ENCODE measurements around the gene OR4D2. TPM values are rescaled to one million over a fixed set of nuclear protein-coding genes. Genes with fewer than 3 reads are reported as not detected.

The OR4D2 gene
- total RNA-seq, 1 donor from 2014 or later, result not detected

DNA sequence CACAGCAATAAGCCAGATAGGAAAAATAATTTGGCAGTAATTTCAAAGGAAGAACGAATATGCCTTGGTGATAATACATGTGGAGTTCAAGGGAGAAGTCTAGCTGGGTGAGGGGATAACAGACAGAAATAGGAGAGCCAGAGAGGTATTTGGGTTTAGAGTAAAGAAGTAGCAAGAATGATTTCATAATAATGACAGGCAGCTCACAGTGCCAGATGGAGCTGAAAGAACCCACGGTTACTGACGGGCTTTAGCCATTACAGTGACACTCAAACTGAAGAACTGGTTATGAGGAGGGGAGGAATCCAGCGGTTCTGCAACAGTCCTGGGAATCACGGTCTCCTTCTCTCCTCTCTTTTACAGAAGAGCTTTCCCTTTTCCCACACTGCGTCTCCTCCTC is 16.4 kb upstream of the OR4D2 start:
- Mint-ChIP-seq H3K27ac (no peak overlapping the region), H3K4me1 (ENCODE audit: low read depth) (peaks cover 28% of the 10 kb centered on the region), H3K27me3 (ENCODE audit: low read depth) (peaks cover 55% of the 10 kb centered on the region), H3K36me3 (ENCODE audit: low read depth) (peaks cover 5% of the 10 kb centered on the region), H3K9me3 (peaks cover 13% of the 10 kb centered on the region), H3K4me3 (ENCODE audit: low read depth) (no peak overlapping the region)
- DNase-seq (ENCODE audit: low spot score), result no peak
- intact Hi-C loops (cut with micrococcal nuclease), result no loop called here

DNA sequence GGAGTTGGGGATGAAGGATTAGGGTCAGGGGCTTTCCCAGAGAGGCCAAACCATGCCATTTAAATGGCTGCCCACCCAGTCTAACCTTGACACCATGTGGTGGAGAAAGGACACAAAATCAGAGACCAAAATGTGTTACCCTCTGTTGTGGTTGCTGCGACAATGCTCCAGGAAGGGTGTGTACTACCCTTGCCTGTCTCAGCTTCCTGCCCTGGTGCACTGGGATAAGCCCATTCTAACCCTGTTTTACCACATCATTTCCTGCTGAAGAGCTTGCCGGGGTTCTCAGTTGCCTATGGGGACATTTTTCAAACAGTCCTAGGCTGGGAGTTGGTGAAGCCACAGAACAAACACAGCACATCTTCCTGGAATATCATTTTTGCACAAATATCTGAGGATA is 13.7 kb upstream of the OR4D2 start:
- peak; percentile 50 for DNase-seq (ENCODE audit: low spot score)
- peaks cover 34% of the 10 kb centered on the region for H3K4me1 Mint-ChIP-seq (ENCODE audit: low read depth)
- no peak overlapping the region for H3K27ac Mint-ChIP-seq
- no peak overlapping the region for H3K4me3 Mint-ChIP-seq (ENCODE audit: low read depth)
- no peaks in the 10 kb centered on the region for H3K9me3 Mint-ChIP-seq
- intact Hi-C loops (cut with micrococcal nuclease), result no loop called here
- no peaks in the 10 kb centered on the region for H3K36me3 Mint-ChIP-seq (ENCODE audit: low read depth)
- H3K27me3 Mint-ChIP-seq (ENCODE audit: low read depth), result peaks cover 43% of the 10 kb centered on the region

DNA sequence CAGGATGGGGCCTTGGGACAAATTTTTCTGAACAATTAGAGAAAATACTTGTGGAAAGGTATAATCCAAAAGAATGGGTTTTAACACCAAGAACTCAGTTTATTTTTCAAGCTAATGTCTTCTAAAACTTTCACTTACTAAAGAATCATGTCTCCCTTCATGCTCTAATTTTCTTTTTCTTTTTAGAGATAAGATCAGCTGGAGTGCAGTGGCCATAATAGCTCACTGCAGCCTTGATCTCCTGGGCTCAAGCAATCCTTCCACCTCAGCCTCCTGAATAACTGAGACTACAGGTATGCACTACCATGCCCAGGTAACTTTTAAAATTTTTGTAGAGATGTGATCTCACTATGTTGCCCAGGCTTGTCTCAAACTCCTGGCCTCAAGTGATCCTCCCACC is 13.1 kb upstream of the OR4D2 start:
- intact Hi-C loops (cut with micrococcal nuclease), result no loop called here
- H3K4me3 Mint-ChIP-seq (ENCODE audit: low read depth), result no peak overlapping the region

DNA sequence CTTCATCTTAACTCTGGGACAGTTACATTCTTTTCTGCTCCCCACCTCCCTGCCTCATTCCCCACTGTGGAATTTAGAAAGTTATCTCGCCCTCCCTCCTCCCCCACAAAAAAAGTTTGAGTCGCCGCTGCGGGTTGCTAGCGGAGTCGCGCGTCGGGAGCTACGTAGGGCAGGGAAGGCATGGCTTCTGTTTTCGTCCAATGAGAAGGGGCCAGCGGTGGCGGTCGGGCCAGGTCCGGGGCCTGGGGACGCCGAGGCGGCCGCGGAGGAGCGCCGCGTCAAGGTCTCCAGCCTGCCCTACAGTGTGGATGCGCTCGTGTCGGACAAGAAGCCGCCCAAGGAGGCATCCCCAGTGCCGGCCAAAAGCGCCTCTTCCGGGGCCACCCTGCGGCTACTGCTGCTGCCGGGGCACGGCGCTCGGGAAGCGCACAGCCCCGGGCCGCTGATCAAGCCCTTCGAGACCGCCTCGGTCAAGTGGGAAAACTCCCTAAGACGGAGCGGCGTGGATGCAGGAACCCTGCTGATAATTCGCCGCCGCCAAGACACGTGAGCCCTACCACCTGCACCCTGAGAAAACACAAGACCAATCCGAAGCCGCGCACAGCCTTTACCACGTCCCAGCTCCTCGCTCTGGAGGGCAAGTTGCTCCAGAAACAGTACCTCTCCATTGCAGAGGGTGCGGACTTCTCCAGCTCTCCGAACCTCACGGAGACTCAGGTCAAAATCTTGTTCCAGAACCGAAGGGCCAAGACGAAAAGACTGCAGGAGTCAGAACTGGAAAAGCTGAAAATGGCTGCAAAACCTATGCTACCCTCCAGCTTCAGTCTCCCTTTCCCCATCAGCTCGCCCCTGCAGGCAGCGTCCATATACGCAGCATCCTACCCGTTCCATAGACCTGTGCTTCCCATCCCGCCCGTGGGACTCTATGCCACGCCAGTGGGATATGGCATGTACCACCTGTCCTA is 9.7 kb upstream of the OR4D2 start:
- Mint-ChIP-seq H3K27ac (peak overlapping the region; percentile 1), H3K4me3 (ENCODE audit: low read depth) (peak overlapping the region; percentile 78), H3K27me3 (ENCODE audit: low read depth) (peaks cover 39% of the 10 kb centered on the region), H3K36me3 (ENCODE audit: low read depth) (no peaks in the 10 kb centered on the region), H3K4me1 (ENCODE audit: low read depth) (peaks cover 34% of the 10 kb centered on the region), H3K9me3 (no peaks in the 10 kb centered on the region)
- DNase-seq (ENCODE audit: low spot score), result peak; percentile 40
- intact Hi-C loops (cut with micrococcal nuclease), result no loop called here

More for the DNA sequence above, 13.1 kb upstream of the OR4D2 start:
- Mint-ChIP-seq H3K4me1 (ENCODE audit: low read depth) (peaks cover 34% of the 10 kb centered on the region), H3K27ac (no peak overlapping the region), H3K27me3 (ENCODE audit: low read depth) (peaks cover 38% of the 10 kb centered on the region), H3K36me3 (ENCODE audit: low read depth) (no peaks in the 10 kb centered on the region), H3K9me3 (no peaks in the 10 kb centered on the region)
- no peak for DNase-seq (ENCODE audit: low spot score)

DNA sequence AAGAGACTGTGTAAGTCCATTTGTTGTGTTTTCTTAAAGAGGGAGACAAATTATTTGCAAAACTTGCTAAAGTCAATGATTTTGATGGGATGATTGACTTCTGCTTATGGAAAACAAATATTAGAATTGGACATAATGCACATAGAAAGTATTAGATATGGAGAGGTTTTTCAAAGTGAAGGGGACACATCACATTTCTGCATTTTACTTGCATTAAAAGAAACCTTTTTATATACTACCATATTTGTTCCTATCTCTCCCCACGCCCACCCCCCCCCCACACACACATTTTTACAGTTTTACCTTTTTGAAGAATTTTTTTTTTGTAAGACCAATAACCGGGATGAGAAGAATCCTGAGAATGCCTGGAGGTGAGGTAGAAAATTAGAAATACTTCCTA is 8.6 kb upstream of the OR4D2 start:
- no peak for DNase-seq (ENCODE audit: low spot score)
- H3K27me3 Mint-ChIP-seq (ENCODE audit: low read depth), result peaks cover 43% of the 10 kb centered on the region
- H3K4me3 Mint-ChIP-seq (ENCODE audit: low read depth), result no peak overlapping the region
- H3K27ac Mint-ChIP-seq, result no peak overlapping the region
- no peaks in the 10 kb centered on the region for H3K9me3 Mint-ChIP-seq
- intact Hi-C loops (cut with micrococcal nuclease), result no loop called here
- H3K4me1 Mint-ChIP-seq (ENCODE audit: low read depth), result peaks cover 24% of the 10 kb centered on the region
- H3K36me3 Mint-ChIP-seq (ENCODE audit: low read depth), result no peaks in the 10 kb centered on the region

DNA sequence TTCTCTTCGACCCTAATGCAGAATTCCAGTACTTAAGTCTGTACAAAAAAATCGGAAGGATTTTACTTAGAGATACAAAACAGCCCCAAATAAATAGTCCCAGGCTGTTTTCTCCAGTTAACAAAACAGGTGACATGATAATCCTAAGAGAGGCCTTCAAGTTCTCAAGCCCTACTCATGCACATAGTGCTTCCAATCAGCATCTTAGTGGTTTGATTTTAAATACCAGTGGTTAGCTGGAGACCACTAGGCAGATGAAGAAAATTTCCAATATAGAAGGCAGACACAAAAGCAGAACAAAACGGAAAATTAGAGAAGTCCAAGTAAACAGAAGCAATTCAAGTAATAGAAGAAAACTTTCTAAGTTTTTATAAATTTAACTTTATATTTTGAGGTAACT is 5.2 kb upstream of the OR4D2 start:
- intact Hi-C loops (cut with micrococcal nuclease), result no loop called here
- H3K4me3 Mint-ChIP-seq (ENCODE audit: low read depth), result no peak overlapping the region
- H3K27me3 Mint-ChIP-seq (ENCODE audit: low read depth), result peaks cover 60% of the 10 kb centered on the region

DNA sequence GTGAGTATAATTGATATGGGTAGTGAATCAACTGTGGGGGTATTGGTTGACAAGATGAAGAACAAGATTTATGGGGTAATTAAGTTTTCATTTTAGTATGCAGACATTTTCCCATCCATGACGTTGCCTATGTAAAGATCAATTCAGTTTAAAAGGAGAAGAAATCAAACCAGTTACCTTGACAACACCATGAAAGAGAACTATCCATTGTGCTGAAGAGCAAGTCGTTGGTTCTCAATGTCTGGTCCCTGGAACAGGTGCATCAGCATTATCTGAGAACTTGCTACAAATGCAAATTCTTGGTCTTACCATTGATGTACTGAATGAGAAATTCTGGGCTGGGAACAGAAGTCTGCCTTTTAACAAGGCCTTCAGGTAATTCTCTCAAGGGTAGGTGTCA is 801 bp upstream of the OR4D2 start:
- no peak overlapping the region for H3K27ac Mint-ChIP-seq
- intact Hi-C loops (cut with micrococcal nuclease), result no loop called here
- no peak overlapping the region for H3K4me3 Mint-ChIP-seq (ENCODE audit: low read depth)
- peaks cover 14% of the 10 kb centered on the region for H3K4me1 Mint-ChIP-seq (ENCODE audit: low read depth)
- no peak for DNase-seq (ENCODE audit: low spot score)
- no peaks in the 10 kb centered on the region for H3K36me3 Mint-ChIP-seq (ENCODE audit: low read depth)
- peaks cover 56% of the 10 kb centered on the region for H3K27me3 Mint-ChIP-seq (ENCODE audit: low read depth)
- H3K9me3 Mint-ChIP-seq, result no peaks in the 10 kb centered on the region

More for the DNA sequence above, 5.2 kb upstream of the OR4D2 start:
- no peaks in the 10 kb centered on the region for H3K9me3 Mint-ChIP-seq
- no peak overlapping the region for H3K27ac Mint-ChIP-seq
- DNase-seq (ENCODE audit: low spot score), result no peak
- H3K4me1 Mint-ChIP-seq (ENCODE audit: low read depth), result peaks cover 9% of the 10 kb centered on the region
- no peaks in the 10 kb centered on the region for H3K36me3 Mint-ChIP-seq (ENCODE audit: low read depth)

DNA sequence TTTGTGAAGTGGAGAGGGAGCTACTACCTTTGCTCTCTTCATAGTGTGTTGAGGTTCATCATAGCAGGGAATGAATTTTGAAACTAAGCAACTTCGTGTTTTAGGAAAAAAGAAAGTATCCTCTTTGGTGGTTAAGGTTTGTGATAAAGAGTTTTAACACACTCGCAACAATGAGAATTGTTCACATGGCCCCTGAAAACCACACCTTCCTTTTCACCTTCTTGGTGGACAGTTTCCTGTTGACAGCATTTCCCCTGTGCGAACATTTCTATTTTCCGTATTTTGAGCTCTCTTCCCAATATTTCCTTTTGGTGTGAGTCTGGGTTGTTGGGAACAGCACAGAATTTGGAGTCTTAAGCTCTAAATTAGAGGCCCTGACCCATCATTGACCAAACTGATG is 3.8 kb downstream of the OR4D2 start:
- H3K27ac Mint-ChIP-seq, result no peak overlapping the region
- peak overlapping the region; percentile 28 for H3K4me3 Mint-ChIP-seq (ENCODE audit: low read depth)
- intact Hi-C loops (cut with micrococcal nuclease), result no loop called here
- peaks cover 30% of the 10 kb centered on the region for H3K27me3 Mint-ChIP-seq (ENCODE audit: low read depth)
- no peaks in the 10 kb centered on the region for H3K9me3 Mint-ChIP-seq
- no peaks in the 10 kb centered on the region for H3K36me3 Mint-ChIP-seq (ENCODE audit: low read depth)
- no peak for DNase-seq (ENCODE audit: low spot score)
- H3K4me1 Mint-ChIP-seq (ENCODE audit: low read depth), result peaks cover 28% of the 10 kb centered on the region

DNA sequence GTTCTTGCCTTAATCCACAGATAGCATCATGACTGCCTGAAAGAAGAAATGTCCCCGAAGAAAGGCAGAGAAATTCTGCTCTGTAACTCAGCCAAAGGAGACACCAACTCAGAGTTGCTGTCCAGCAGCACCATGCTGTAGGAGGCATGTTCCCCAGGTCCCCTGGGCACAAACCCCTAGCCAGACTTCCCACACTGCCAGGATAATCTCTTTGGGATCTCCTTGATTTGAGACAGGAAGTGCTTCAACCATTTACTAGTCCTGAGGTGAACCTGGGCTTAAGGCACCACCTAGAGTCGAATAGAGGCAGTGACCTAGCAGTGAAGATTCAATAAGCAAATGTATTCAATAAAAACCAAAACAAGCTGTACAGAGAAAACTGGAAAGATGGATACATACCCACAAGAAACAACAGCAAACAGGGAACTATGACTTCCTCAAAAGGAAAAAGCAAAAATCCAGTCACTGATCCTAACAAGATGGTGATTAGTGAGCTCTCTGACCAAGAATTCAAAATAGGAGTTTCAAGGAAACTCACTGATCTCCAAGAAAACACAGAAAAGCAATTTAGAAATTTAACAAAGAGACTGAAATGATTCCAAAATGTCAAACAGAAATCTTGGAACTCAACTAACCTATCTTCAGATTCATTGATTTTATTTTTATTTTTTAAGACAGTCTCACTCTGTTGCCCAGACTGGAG is 5.7 kb downstream of the OR4D2 start:
- peak; percentile 36 for DNase-seq (ENCODE audit: low spot score)
- peaks cover 28% of the 10 kb centered on the region for H3K4me1 Mint-ChIP-seq (ENCODE audit: low read depth)
- no peak overlapping the region for H3K4me3 Mint-ChIP-seq (ENCODE audit: low read depth)
- intact Hi-C loops (cut with micrococcal nuclease), result loop anchor here (1.0 kb wide), 1 partner anchor 50 kb away; no protein-coding TSS in a partner anchor
- no peaks in the 10 kb centered on the region for H3K9me3 Mint-ChIP-seq
- peaks cover 18% of the 10 kb centered on the region for H3K27me3 Mint-ChIP-seq (ENCODE audit: low read depth)
- no peak overlapping the region for H3K27ac Mint-ChIP-seq
- no peaks in the 10 kb centered on the region for H3K36me3 Mint-ChIP-seq (ENCODE audit: low read depth)

DNA sequence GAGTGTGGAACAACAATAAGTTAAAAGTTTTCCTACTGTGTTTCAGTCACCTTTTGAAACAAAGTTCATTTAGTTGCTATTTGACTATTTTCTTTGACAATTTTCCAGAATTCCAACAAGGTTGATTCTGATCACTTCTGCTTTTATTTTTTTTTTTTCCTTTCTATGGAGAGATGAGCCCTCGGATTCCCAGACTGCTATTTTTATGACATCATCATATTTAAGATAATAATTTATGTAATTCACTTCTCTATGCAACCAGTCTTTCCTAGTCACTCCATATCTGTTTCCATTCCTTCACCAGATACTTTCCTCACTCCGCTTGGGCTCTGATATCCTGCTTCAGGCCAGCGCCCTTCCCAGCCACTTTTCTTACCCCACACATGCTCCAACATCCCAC is 8.1 kb downstream of the OR4D2 start:
- no peak for DNase-seq (ENCODE audit: low spot score)
- Mint-ChIP-seq H3K4me1 (ENCODE audit: low read depth) (peaks cover 25% of the 10 kb centered on the region), H3K27ac (no peak overlapping the region), H3K9me3 (no peaks in the 10 kb centered on the region), H3K27me3 (ENCODE audit: low read depth) (peaks cover 12% of the 10 kb centered on the region), H3K4me3 (ENCODE audit: low read depth) (no peak overlapping the region), H3K36me3 (ENCODE audit: low read depth) (no peaks in the 10 kb centered on the region)
- intact Hi-C loops (cut with micrococcal nuclease), result no loop called here

DNA sequence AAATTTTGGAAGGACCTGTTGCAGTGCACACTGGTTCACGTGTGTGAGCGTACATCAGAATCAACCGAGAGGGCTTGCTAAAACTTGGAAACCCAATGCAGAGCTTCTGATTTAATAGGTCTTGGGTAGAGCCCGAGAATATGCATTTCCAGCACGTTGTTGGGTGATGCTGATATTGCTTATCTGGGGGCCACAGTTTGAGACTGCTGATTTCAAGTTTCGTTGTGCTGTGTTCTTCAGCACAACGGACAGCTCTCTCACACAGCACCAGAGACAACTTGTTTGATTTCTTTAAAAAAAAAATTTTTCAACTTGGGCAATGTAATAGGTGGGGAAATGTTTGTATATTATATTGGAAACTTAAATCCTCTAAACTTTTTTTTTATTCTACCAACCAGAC is 9.4 kb downstream of the OR4D2 start:
- Mint-ChIP-seq H3K27me3 (ENCODE audit: low read depth) (peaks cover 15% of the 10 kb centered on the region), H3K4me1 (ENCODE audit: low read depth) (peaks cover 14% of the 10 kb centered on the region), H3K9me3 (no peaks in the 10 kb centered on the region), H3K4me3 (ENCODE audit: low read depth) (no peak overlapping the region), H3K27ac (no peak overlapping the region), H3K36me3 (ENCODE audit: low read depth) (no peaks in the 10 kb centered on the region)
- intact Hi-C loops (cut with micrococcal nuclease), result no loop called here
- DNase-seq (ENCODE audit: low spot score), result no peak

DNA sequence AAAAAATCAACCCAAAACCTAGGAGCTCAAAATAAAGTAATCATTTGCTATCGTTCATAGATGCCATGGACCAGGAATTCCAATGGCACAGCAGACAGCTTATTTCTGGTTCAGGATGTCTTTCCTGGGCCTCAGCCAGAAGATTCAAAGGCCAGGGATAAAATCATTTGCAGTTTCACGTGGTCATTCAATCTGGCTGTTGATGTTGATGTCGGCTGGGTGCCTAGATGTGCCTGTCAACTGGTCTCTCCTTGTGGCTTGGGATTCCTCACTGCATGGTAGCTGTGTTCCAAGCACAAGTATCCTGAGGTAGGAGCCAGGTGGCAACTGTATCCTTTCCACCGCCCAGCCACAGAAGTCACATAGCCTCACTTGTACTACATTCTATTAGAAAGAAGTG is 15.0 kb downstream of the OR4D2 start:
- H3K4me3 Mint-ChIP-seq (ENCODE audit: low read depth), result no peak overlapping the region
- intact Hi-C loops (cut with micrococcal nuclease), result no loop called here
- DNase-seq (ENCODE audit: low spot score), result no peak
- H3K27me3 Mint-ChIP-seq (ENCODE audit: low read depth), result peaks cover 7% of the 10 kb centered on the region
- H3K9me3 Mint-ChIP-seq, result no peaks in the 10 kb centered on the region
- no peaks in the 10 kb centered on the region for H3K36me3 Mint-ChIP-seq (ENCODE audit: low read depth)
- H3K4me1 Mint-ChIP-seq (ENCODE audit: low read depth), result no peaks in the 10 kb centered on the region
- no peak overlapping the region for H3K27ac Mint-ChIP-seq

DNA sequence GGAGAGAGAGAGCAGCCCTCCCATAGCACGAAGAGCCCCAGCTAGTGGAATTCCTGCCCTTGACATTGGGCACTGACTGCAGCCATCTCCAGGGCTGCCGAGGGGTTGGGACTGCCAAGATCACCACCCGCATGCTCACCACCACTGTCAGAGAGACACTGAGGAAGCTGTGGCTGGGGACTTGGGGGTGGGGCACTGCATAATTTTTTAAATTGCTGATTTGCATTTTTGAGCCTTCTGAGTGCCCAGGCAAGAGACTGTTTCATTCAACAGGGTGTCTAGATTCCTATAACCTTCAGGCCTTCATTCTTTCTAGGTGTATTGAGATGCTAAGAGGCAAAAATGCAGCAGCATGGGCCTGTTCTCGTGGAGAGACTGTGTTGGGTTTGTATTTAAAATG is 16.7 kb downstream of the OR4D2 start:
- Mint-ChIP-seq H3K36me3 (ENCODE audit: low read depth) (no peaks in the 10 kb centered on the region), H3K4me3 (ENCODE audit: low read depth) (no peak overlapping the region), H3K9me3 (no peaks in the 10 kb centered on the region), H3K27me3 (ENCODE audit: low read depth) (peaks cover 12% of the 10 kb centered on the region), H3K4me1 (ENCODE audit: low read depth) (no peaks in the 10 kb centered on the region), H3K27ac (no peak overlapping the region)
- no peak for DNase-seq (ENCODE audit: low spot score)
- intact Hi-C loops (cut with micrococcal nuclease), result no loop called here
